Activated CD8-positive, alpha-beta memory T cell treated with anti-CD3 and anti-CD28 coated beads, Interleukin-2, amount 50 U/mL, for 48 hours (primary cell): ENCODE measurements around the gene ABCC6.
"Not testable (repeated sequence)": the region's sequence is repeated elsewhere in the genome, so short reads cannot be mapped to it uniquely, and the experiment has no call there.

Source experiments
- DNase-seq: peaks from one replicate; pipeline ENCODE4 v3.0.0-alpha.2; 2020

The ABCC6 gene

GRCh38 chr16:16222850-16223661 lies at the start of gene ABCC6:
TSS of gene ABCC6 (minus strand) at chr16:16223494. CDS start at chr16:16223434, 60 bp downstream.
- not testable (repeated sequence) for DNase-seq

DNA sequence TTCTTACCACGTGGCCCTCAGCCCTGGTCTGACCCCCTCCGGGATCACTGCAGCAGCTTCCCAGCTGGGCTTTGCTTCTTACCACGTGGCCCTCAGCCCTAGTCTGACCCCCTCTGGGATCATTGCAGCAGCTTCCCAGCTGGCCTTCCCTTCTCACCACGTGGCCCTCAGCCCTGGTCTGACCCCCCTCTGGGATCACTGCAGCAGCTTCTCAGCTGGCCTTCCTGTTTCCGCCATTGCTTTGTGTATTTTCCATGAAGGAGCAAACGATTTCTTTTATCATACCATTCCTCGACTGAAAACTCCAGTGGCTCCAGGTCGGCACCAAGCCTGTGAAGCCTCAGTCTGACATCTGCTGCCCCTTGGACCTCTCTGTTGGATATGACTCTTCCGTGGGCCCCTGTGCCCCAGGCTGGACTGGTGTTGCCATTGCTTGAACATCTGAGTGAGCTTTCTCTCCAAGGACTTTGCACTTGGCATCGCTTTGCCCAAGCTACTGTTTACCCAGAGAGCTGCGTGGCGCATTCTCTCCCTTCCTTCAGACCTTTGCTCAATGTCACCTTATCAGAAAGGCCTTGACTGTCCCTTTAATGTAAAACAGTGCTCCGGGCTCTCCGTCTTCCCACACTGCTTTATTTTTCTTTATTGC lies 49.4 kb upstream of the ABCC6 start:
- not testable (repeated sequence) for DNase-seq

DNA sequence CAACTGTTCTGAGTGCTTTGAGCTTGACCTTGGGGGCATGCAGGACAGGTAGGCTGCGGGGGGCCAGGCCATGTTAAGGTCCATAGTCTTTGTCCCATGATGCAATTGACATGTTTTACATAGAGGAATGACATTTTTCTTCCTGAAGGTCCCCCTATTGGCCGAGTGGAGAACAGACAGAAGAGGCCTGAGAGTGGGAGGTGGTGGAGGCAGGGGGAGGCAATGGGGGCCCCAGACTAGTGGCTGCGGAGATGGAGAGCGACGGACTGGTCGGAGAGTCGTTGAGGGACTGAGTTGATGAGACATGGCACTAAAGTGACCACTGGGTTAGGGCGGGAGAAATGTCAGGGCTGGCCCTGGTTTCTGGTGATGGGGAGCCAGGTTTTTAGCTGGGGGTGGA lies 48.4 kb upstream of the ABCC6 start:
- not testable (repeated sequence) for DNase-seq

DNA sequence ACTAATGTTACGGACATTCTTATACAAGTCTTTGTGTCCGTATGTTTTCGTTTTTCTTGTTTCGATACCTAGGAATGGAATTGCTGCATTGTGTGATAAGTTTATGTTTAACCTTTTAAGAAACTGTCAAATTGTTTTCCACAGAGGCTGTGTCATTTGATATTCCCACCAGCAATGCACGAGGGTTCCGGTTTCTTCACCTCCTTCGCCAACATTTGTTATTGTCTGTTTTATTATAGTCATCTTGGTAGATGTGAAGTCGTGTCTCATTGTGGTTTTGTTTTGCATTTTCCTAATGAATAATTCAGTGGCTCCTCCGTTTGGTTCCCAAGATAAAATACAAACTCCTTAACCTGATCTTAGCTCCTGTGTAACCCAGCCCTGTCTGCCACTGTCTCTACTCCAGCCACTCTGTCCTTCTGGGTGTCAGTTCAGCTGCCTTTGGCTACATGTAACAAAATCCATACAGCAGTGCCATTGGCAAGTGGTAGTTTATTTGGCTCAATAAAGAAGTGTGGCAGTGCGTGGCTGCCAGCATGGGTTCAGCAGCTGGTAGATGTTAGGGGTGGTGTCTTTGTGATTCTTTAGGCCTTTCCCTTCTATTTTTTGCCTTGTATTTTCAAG lies 45.0 kb upstream of the ABCC6 start:
- not testable (repeated sequence) for DNase-seq

GRCh38 chr16:16267708-16268107 lies 44.4 kb upstream of the ABCC6 start:
- not testable (repeated sequence) for DNase-seq

DNA sequence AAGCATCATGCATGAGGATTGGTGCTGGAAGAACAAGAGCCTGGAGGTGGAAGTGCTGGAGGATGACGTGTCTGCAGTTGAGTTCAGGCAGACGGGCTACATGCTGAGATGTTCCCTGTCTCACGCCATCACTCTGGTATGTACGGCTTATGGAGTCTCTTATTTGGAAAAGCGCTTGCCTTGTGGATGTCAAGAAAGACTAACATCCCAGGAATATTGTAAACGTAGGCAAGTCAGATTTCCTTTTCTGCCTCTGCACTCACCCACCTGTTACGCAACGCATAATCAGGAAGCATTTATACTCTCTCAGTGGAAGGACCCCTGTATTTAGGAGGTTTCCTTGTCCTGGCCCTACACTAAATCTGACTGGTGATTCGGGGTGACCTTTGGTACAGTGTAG lies 41.8 kb upstream of the ABCC6 start:
- DNase-seq: not testable (repeated sequence)

DNA sequence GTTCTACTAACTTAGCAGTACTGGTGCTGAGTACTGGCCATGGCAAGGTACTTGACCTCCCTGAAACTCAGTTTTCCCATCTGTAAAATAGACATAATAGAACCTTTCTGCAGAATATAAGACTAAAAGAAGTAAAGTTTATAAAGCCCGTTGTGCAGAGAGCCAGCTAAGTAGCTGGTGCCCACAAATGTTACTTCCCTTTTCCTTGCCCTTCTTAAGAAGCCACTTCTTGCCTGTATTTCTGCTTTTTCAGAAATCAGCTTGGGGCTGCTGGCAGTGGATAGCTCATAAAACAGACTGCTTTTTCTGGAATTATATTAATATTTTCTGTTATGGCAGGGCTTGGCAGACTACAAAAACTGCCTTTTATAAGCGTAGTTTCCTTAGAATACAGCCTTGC lies 40.7 kb upstream of the ABCC6 start:
- DNase-seq: not testable (repeated sequence)

GRCh38 chr16:16262954-16263555 lies 39.8 kb upstream of the ABCC6 start:
- not testable (repeated sequence) for DNase-seq

GRCh38 chr16:16259971-16260370 lies 36.7 kb upstream of the ABCC6 start:
- not testable (repeated sequence) for DNase-seq

DNA sequence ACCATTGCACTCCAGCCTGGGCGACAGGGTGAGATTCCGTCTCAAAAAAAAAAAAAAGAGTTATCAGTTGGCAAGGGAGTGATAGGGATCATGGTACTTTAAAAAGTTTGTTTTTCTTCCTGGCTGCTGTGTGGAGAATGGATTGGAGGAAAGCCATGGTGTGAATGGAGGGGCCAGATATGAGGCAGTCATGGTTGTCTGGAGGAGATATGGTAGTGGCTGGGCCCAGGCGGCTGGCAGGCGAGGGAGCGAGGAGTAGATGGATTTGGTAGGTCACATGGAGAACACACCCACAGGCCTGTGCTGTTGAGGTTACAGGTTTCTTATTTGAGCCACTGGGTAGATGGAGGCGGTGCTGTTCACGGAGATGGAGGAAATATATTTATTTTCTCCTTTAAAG lies 35.5 kb upstream of the ABCC6 start:
- DNase-seq: not testable (repeated sequence)

DNA sequence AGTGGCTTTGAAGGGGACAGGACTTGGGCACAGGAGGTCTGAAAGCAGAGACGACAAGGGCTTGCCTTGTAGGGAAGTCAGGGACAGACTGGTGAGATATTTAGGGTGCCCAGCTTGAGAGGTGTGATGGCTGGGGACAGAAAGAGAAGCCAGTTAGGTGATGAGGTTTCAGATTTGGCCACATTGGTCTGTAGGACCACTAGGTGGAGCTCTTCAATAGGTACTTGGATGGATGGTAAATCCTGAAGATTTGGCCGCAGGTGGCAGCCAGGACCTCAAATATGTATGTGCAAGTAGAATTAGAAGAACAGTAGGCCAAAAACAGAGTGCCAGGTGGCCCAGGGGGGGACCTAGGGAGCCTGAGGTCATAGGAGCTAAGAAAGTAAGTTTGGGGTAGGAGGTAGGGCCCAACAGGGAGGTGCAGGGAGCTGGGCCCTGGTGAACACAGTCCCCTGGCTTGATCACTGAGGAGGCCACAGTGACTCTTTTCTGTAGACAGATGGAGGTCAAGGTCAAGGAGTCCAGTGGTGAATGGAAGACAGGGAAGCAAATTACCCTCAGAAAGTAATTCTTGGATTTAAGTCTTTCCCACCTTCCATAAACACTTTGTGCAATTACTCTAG lies 34.1 kb upstream of the ABCC6 start:
- DNase-seq: not testable (repeated sequence)

DNA sequence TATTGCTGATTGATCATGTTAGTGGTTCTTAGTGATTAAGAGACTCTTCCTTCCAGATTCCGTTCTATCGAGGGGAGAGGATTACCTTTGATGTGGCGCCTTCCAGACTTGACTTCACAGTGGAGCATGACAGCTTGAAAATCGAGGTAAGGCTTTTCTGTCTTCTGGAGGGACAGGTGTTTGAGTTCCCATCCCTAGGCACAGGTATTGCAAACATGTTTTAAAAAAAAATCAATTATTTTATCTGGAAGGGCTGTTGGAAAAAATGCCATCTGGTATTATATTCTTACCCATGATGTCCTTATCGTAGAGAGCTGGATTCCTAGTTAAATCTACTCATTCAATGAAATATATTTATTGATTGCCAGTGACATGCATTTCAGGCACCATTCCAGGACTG lies 29.1 kb upstream of the ABCC6 start:
- not testable (repeated sequence) for DNase-seq

GRCh38 chr16:16249621-16250330 lies 26.5 kb upstream of the ABCC6 start:
- DNase-seq: not testable (repeated sequence)

- not testable (repeated sequence) for DNase-seq
These were observed 24.1 kb upstream of the ABCC6 start for GRCh38 chr16:16247439-16247838.

- not testable (repeated sequence) for DNase-seq
These were observed 23.4 kb upstream of the ABCC6 start for GRCh38 chr16:16246578-16247262.

DNA sequence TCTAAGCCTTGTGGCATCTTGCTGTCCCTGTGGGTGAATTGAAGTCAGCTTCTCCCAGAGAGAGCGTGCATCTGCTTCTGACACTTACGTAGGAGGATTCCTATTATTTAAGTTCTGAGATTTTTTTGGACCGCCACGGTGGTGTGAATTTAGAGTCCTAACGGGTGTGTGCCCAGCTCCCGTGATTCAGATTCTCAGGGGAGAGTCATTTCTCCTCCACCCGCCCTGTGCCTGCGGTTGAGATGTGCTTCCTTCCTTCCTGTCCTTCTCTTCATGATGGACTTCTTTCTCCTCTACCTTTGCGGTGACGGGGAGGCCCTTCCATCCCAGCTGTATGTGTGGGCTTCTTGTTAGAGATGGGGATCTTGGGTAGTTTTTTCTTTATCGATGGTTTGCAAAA lies 20.6 kb upstream of the ABCC6 start:
- DNase-seq: not testable (repeated sequence)

DNA sequence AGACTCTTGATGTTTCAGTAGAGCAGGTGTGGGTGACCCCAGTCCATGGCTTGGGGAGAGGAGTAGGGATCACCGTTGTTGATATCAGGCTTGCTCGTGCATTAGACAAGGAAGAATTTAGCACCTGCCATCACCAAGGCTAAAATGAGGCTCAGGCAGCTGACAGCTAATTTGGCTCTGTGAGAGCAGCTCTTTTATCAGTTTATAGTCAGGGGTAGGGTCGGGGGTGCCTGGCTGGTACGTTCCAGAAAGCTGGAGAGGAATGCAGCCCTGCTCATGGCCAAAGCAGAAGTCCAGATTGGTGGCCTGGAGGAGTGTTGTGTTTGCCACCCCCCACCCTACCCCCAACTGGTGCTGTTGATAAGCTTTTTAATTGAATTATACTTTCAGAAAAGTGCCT lies 17.4 kb upstream of the ABCC6 start:
- not testable (repeated sequence) for DNase-seq

GRCh38 chr16:16237738-16238137 lies 14.4 kb upstream of the ABCC6 start:
- not testable (repeated sequence) for DNase-seq

DNA sequence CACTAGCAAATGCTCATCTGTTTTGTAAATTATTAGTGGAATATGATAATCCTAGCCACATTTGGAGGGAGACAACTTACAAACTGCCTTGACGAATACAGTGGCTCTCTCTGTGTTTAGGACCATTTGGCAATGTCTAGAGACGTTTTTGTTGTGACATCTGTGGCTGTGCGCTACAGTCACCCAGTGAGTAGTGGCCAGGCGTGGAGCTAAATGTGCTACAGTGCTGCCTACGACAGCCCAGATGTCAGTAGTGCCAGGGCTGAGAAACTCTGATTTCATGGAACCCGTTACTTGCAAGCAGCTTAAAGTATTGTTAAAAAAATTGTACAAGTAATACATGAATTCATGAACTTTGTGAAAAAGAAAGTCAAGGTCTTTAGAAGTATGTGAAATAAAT lies 13.8 kb upstream of the ABCC6 start:
- DNase-seq: not testable (repeated sequence)

GRCh38 chr16:16232692-16233061 lies 9.4 kb upstream of the ABCC6 start:
- DNase-seq: not testable (repeated sequence)

DNA sequence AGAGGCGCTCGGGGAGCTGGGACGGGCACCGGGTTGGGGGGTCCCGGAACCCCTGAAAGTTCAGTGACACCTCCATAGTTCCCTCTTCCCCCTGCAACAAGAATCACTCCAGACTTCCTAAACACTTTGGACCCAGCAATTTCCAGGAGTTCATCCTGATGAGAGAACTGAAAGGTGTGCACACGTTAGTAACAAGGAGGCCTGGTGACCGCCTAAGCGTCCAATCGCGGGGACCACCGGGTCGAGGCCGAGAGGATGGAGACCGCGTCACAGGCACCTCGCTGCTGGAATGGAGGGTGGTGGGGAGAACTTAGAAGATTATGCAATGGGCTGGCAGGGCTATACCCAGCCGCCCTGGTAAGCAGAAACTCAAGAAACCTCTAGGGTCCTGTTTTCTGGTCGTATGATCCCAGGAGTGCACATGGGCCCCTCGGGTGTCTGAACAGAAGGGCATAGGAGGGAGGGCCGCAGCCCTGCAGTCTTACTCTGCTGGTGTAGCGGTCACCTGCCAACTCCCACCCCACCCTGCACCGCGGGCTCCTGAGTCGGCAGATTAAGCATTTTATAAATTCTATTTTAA lies 458 bp upstream of the ABCC6 start:
- DNase-seq: not testable (repeated sequence)
